Endothelial cell (in vitro differentiated cells): ENCODE measurements around the gene MRPL47. TPM values are rescaled to one million over a fixed set of nuclear protein-coding genes. Genes with fewer than 3 reads are reported as not detected.

Experiments used
- DNase-seq: peaks from one replicate; pipeline ENCODE4 v3.0.0; 2021; ENCODE audit warnings: low spot score
- H3K27ac Mint-ChIP-seq: one replicate; pipeline ENCODE4 v1.8.0; 2021; ENCODE audit warnings: mixed read lengths, inconsistent platforms; ENCODE audit not compliant: unreplicated experiment
- H3K27me3 Mint-ChIP-seq: one replicate; pipeline ENCODE4 v1.8.0; 2021; ENCODE audit warnings: mild to moderate bottlenecking, moderate library complexity, mixed read lengths, inconsistent platforms; ENCODE audit not compliant: unreplicated experiment
- H3K36me3 Mint-ChIP-seq: one replicate; pipeline ENCODE4 v1.8.0; 2021; ENCODE audit warnings: mild to moderate bottlenecking, low read depth, mixed read lengths, inconsistent platforms; ENCODE audit not compliant: unreplicated experiment
- H3K4me1 Mint-ChIP-seq: one replicate; pipeline ENCODE4 v1.8.0; 2021; ENCODE audit warnings: mild to moderate bottlenecking, mixed read lengths, inconsistent platforms; ENCODE audit not compliant: unreplicated experiment
- H3K4me3 Mint-ChIP-seq: one replicate; pipeline ENCODE4 v1.8.0; 2021; ENCODE audit warnings: mild to moderate bottlenecking, mixed read lengths, inconsistent platforms; ENCODE audit not compliant: unreplicated experiment
- H3K9me3 Mint-ChIP-seq: one replicate; pipeline ENCODE4 v1.8.0; 2021; ENCODE audit warnings: mixed read lengths, inconsistent platforms; ENCODE audit not compliant: unreplicated experiment
- total RNA-seq: library from RNA; stranded (reverse); fragmentation: NEBNext Ultra II Directional; extraction: Animal tissue kit (Norgen Biotek cat#: 25700); gene quantifications from one replicate; pipeline ENCODE4 v1.2.1, GENCODE V29; 2021; ENCODE audit not compliant: unreplicated experiment
- TF ChIP-seq, protein P1 (sequence below): fragments of 200-600 bp; sonication (generic); IDR thresholded peaks from one replicate; pipeline ENCODE4 v1.5.0; 2021; ENCODE audit warnings: antibody characterized with exemption; ENCODE audit not compliant: unreplicated experiment

Gene MRPL47
- total RNA-seq, 1 donor from 2014 or later, result 39.0 TPM

DNA sequence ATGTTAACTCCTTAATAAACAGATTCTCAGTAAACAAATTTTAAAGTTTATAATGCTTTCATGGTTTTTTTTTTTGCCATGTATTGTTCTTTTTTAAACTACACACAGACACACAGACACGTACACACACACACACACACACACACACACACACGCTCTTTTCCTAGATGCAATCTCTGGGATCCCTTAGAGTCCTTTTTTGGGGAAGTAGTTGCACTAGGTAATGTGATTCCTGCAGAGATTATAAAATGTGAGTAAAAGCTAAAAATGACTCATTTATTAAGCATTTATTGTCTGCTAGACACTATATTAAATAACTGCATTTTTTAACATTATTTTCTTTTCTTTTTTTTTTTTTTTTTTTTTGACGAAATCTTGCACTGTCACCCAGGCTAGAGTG is 20.0 kb upstream of the MRPL47 start:
- no peaks in the 10 kb centered on the region for H3K27me3 Mint-ChIP-seq
- no peak for DNase-seq
- TF ChIP-seq, protein P1, sequence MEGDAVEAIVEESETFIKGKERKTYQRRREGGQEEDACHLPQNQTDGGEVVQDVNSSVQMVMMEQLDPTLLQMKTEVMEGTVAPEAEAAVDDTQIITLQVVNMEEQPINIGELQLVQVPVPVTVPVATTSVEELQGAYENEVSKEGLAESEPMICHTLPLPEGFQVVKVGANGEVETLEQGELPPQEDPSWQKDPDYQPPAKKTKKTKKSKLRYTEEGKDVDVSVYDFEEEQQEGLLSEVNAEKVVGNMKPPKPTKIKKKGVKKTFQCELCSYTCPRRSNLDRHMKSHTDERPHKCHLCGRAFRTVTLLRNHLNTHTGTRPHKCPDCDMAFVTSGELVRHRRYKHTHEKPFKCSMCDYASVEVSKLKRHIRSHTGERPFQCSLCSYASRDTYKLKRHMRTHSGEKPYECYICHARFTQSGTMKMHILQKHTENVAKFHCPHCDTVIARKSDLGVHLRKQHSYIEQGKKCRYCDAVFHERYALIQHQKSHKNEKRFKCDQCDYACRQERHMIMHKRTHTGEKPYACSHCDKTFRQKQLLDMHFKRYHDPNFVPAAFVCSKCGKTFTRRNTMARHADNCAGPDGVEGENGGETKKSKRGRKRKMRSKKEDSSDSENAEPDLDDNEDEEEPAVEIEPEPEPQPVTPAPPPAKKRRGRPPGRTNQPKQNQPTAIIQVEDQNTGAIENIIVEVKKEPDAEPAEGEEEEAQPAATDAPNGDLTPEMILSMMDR, result no peak
- no peaks in the 10 kb centered on the region for H3K9me3 Mint-ChIP-seq
- H3K4me1 Mint-ChIP-seq, result no peaks in the 10 kb centered on the region
- peaks cover 36% of the 10 kb centered on the region for H3K36me3 Mint-ChIP-seq
- H3K27ac Mint-ChIP-seq, result no peak overlapping the region
- H3K4me3 Mint-ChIP-seq, result no peak overlapping the region

DNA sequence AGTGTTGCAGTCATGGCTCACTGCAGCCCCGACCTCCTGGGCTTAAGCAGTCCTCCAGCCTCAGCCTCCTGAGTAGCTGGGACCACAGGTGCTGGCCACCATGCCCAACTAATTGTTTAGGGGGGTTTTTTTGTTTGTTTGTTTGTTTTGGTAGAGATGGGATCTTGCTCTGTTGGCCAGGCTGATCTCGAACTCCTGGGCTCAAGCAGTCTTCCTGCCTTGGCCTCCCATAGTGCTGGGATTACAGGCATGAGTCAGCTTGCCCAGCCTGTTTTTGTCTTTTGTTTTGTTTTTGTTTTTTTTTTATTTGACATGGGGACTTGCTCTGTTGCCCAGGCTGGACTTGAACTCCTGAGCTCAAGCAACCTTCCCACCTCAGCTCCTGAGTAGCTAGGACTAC is 17.6 kb upstream of the MRPL47 start:
- Mint-ChIP-seq H3K27ac (no peak overlapping the region), H3K9me3 (no peaks in the 10 kb centered on the region), H3K36me3 (peaks cover 43% of the 10 kb centered on the region), H3K4me3 (no peak overlapping the region), H3K4me1 (no peaks in the 10 kb centered on the region), H3K27me3 (no peaks in the 10 kb centered on the region)
- DNase-seq, result no peak
- TF ChIP-seq, protein P1, result no peak

DNA sequence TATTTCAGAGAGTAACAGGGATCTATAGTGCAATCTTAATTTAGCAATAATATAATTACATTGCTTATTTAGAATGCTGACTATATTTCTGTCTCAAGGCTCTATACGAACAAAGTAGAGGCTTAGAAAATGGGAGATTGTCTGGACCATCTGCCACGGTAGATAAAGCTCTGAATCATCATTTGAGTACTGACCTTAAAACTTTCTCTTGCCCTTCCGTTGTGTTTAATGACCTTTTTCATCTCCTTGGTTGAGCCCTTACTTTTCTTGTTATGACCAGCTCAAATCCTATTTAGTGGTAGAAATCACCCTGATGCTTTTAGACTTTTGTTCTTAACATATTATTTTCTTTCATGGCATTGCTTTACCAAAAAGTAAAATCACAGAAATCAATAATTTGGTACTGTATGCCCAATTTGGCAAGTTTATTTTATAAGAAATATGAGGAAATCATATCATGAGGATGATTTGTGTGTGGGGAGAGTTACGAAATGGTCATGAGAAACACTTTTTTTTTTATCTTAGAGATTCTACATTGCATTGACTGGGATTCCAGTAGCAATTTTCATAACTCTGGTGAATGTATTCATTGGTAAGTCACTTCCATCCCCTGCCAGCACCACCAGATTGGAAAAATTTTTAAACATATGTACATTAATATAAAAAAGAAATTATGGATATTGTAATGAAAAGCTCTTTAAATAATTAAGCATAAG is 11.2 kb upstream of the MRPL47 start:
- Mint-ChIP-seq H3K9me3 (no peaks in the 10 kb centered on the region), H3K4me3 (no peak overlapping the region), H3K27me3 (no peaks in the 10 kb centered on the region), H3K27ac (no peak overlapping the region), H3K36me3 (peaks cover 19% of the 10 kb centered on the region), H3K4me1 (no peaks in the 10 kb centered on the region)
- TF ChIP-seq, protein P1, result no peak
- no peak for DNase-seq

DNA sequence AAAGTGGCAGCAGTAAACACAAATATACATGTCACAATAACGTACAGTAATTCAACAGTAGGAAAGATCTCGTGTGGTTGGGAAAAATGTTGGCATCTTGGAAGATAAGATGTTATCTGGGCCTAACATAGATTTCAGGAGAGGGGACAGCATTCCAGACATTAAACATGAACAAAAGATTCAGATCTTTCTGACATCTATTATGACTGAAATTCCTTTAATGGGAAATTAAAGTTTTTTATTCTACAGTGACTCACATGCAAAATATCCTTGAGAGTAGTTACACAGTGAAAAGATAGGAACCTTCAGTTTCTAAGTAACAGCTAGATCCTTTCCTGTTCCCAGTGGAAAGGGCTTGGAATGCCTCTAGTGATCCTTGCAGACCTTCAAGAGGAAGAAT is 9.4 kb upstream of the MRPL47 start:
- Mint-ChIP-seq H3K9me3 (no peaks in the 10 kb centered on the region), H3K4me1 (peaks cover 8% of the 10 kb centered on the region), H3K4me3 (no peak overlapping the region), H3K27me3 (no peaks in the 10 kb centered on the region), H3K27ac (no peak overlapping the region), H3K36me3 (peaks cover 11% of the 10 kb centered on the region)
- no peak for DNase-seq
- TF ChIP-seq, protein P1, result no peak

DNA sequence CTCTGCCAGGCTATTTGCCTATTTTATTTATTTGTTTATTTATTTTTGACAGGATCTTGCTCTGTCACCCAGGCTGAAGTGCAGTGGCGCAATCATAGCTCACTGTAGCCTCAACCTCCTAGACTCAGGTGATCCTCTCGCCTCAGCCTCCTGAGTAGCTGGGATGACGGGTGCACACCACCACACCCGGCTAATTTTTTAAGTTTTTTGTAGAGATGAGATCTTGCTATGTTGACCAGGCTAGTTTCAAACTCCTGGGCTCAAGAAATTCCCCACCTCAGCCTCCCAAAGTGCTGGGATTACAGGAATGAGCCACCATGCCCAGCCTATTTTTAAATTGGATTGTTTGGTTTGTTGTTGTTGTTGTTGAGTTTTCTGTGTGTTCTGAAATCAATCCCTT is 5.6 kb upstream of the MRPL47 start:
- Mint-ChIP-seq H3K27me3 (peaks cover 3% of the 10 kb centered on the region), H3K4me3 (no peak overlapping the region), H3K36me3 (peaks cover 4% of the 10 kb centered on the region), H3K27ac (no peak overlapping the region), H3K9me3 (no peaks in the 10 kb centered on the region), H3K4me1 (peaks cover 10% of the 10 kb centered on the region)
- DNase-seq, result no peak
- TF ChIP-seq, protein P1, result no peak
